GM19468 (cell line): ENCODE data around the gene CALY.
"Not testable (repeated sequence)": the region's sequence is repeated elsewhere in the genome, so short reads cannot be mapped to it uniquely, and the experiment has no call there.

ENCODE experiments used
- ATAC-seq: cut with Tn5 transposase; IDR thresholded peaks from one replicate; pipeline ENCODE4 v1.9.1; 2021; ENCODE audit warnings: mild to moderate bottlenecking, moderate library complexity, moderate number of reproducible peaks; ENCODE audit not compliant: unreplicated experiment; ENCODE audit errors: extremely low read depth

Gene CALY

GRCh38 chr10:133334503-133335245 lies 2.0 kb downstream of the CALY start:
- ATAC-seq, result no peak

DNA sequence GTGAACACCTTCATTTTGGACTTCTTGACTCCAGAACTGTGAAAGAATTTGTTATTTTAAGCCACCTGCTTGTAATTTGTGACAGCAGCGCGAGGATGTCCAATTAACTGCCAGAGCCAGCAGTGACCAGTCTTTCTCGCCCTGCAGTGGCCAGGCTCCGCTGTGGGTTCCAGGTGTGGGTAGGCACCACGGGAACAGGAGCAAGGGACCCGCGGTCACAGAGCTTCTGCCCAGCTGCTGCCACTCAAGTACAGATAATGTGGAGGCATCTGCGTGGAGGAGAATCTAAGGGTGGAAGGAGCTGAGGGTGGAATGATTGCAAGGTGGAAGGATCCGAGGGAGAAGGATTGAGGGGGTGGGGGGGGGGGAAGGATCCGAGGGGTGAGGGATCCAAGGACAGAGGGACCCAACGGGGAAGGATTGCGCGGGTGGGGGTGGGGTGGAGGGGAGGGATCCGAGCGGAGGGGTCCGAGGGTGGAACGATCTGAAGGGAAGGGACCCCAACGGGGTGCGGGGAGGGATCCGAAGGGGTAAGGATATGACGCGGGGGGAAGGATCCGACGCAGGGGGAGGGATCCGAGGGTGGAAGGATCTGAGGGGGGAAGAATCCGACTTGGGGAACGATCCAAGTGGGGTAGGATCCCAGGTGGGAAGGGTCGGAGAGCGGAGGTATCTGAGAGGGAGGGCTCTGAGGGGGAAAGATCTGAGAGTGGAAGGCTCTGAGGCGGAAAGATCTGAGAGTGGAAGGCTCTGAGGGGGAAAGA lies 3.6 kb downstream of the CALY start:
- ATAC-seq, result no peak

DNA sequence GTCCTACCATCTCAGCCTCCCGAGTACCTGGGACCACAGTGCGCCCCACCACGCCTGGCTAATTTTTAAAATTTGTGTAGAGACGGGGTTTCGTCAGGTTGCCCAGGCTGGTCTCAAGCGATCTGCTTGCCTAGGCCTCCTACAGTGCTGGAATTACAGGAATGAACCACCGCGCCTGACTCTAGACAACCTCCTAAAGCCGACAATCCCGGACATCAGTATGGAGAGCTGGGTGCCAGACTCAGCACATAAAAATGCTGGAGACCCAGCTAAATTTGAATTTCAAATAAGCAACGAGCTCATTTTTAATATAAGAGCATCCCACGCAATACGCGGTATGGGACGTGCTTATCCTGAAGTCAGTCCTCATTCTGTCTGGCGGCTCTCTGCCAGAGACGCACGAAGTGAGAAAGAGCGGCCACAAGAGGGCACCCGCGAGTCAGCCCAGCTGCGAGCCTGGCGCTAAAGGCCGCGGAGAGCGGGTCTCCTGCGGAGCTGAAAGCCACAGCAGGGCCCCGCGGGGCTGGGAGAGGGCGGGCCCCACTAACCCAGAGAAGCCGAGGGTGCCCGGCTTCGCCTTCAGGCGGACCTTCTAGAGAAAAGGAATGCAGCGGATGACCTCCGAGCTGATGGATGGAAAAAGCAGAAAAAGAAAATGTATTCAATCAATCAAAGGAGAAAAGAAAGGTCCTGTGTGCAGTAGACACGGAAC lies 7.0 kb downstream of the CALY start:
- ATAC-seq, result no peak

DNA sequence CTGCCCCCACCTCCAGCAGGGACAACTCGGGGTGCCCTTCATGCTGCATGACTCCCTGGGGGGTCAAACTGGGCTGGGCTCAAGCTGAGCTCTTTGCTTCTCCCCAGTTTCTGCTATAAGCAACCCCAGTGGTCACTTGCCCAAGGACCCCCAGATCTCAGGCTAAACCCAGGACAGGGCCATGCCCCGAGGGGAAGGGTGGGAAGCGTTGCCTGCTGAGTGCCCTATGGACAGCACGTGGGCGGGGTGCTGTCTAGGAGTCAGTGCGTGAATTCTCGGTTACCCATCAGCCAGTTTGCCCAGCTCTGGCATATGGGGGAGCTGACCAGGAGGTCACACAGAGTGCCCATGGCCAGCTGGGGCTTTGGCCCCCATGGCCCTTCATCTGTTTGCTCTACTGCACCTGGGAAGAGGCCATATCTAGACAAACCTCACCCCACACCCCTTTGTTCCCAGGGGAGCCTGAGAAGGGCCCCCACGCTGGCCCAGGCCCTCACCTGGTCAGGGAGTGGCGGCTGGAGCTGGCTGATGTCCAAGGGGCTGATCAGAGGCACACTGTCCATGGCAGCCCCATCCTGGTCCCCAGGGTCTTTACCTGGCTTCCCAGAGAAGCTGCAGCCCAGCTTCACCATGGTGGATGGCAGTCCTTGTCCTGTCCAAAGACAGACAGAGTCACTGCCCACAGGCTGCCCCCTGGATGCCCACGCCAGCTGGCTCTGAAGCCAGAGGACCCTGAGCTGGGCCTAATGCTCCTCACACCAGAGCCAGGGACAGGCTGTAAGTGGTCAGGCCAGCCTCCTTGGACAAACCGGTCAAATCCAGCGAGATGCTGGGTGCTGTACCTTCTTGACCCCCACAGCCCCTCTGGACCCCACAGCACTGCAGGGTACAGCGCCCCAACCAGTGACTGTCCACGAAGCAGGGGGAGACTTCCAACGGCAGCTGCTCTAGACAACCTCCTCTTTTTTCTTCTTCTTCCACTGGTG lies 8.0 kb downstream of the CALY start:
- ATAC-seq, result no peak

GRCh38 chr10:133327651-133328357 lies 8.9 kb downstream of the CALY start:
- ATAC-seq, result no peak

- ATAC-seq, result no peak
Measured at GRCh38 chr10:133326745-133327650, 9.7 kb downstream of the CALY start.

DNA sequence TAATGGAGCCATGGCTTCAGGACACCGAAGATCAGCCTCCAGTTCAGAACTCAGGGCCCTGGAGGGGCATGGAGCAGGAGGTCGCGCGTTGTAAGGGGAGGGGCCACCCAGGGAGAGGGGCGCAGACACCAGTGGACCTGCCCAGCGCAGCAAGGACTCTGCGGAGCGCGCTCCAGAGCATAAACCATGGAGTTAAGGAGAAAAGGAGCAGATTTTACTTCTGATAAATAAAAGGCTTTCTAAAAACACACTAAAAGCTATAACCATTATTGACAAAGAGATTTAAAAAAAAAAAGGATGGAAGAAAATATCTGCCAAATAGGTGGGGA lies 10.5 kb downstream of the CALY start:
- ATAC-seq, result no peak

DNA sequence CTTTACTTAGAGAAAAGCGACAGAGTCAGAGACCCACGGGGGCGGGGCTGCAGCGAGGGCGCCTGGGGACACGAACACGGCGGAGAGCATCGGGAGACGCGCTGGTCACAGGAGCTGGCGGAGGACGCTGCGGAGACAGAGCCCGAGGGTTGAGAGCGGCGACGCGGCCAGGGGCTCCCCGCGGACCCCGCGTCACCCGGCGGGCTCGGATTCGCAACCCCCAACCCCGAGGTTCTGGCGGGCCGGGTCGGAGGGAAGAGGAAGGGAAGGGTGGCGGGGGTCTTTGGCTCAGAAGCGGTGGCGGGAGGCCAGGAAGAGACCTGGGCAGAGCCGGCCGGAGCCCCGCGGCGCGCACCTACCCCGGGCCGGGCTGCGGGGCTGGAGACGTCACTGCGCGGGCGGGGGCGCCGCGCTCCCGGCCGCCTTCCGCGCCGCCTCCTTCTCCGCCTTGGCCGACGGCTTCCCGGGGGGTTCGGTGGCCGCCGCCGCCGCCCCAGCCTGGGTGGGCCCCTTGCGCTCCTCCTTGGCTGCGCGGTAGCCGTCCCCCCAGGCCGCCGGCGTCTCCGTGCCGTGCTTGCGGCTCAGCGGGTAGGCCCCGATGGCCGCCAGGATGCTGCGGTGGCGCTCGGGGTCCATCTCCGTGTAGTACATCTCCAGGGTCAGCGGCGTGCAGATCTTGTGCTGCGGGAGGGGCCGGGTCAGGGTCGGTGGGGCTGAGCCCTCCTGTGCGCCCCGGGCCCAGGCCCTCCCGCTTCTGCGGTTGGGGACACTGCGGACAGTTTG lies 11.1 kb downstream of the CALY start:
- ATAC-seq, result no peak

- ATAC-seq, result no peak
Measured at GRCh38 chr10:133324857-133325260, 11.8 kb downstream of the CALY start.

GRCh38 chr10:133324198-133324792 lies 12.4 kb downstream of the CALY start:
- ATAC-seq, result no peak

- not testable (repeated sequence) for ATAC-seq
Measured at GRCh38 chr10:133322064-133322709, 14.5 kb downstream of the CALY start.

DNA sequence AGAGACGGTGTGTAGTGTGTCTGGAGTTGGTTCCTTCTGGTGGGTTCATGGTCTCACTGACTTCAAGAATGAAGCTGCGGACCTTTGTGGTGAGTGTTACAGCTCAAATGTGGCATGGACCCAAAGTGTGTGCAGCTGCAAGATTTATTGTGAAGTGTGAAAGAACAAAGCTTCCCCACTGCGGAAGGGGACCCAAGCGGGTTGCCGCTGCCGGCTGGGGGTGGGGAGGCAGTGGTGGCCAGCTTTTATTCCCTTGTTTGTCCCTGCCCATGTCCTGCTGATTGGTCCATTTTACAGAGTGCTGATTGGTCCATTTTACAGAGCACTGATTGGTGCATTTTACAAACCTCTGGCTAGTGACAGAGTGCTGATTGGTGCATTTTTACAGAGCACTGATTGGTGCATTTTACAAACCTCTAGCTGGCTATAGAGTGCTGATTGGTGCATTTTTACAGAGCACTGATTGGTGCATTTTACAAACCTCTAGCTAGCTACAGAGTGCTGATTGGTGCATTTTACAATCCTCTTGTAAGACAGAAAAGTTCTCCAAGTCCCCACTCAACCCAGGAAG lies 15.8 kb downstream of the CALY start:
- ATAC-seq, result not testable (repeated sequence)

DNA sequence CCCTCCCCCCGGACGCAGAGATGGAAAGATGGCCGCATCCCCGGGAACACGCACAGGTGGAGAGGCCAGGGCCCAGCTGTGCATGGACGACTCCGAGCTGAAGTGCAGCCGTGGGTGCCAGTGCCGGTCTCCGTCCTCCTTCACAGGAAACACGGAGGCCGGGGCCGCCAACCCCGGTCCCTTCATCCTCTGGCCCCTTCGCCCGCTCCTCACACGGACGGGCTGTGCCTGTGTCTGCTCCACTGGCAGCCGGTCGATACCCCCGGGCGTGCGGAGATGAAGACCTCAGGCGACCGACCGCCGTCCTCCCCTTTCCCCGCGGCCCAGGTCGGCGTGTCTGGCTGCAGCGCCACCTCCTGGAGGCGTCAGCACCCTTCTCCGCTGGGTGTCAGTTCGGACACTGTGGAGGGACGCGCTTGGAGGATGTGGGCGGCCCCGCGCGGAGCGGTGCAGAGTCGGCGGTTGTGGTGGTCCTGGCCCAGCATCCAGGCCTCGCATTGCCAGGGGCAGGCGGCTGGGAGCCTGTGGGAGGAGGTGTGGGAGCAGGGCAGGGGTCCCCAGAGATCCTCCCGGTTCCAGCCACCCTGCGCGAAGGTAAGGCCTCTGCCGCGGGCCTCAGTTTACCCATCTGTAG lies 18.1 kb downstream of the CALY start:
- ATAC-seq, result no peak

DNA sequence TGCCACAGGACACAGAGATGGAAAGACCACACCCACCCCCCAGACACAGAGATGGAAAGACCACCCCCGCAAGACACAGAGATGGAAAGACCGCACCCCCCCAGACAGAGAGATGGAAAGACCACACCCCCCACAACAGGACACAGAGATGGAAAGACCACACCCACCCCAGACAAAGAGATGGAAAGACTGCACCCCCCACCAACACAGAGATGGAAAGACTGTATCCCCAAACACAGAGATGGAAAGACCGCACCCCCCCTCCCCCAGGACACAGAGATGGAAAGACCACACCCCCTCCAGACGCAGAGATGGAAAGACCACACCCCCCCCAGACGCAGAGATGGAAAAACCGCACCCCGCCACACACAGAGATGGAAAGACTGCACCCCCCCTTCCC lies 20.0 kb downstream of the CALY start:
- ATAC-seq, result no peak

GRCh38 chr10:133316266-133316665 lies 20.4 kb downstream of the CALY start:
- ATAC-seq, result no peak

DNA sequence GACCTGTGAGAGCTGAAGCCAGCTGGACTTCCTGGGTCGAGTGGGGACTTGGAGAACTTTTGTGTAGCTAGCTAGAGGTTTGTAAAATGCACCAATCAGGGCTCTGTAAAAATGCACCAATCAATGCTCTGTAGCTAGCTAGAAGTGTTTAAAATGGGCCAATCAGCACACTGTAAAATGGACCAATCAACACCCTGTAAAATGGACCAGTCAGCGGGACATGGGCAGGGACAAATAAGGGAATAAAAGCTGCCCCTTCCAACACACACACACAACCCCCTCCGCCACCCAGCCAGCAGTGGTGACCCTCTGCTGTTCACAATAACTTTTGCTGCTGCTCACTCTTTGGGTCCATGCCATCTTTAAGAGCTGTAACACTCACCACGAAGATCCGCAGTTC lies 20.8 kb downstream of the CALY start:
- ATAC-seq, result no peak
